HepG2 (cell line): ENCODE measurements around the gene KDM5B. TPM values are rescaled to one million over a fixed set of nuclear protein-coding genes. Genes with fewer than 3 reads are reported as not detected.

ENCODE experiments used
- CREB3 ChIP-seq: sonication (generic); formaldehyde crosslinking; IDR thresholded peaks from 2 replicates; pipeline ENCODE4 v1.5.0; 2020; ENCODE audit warnings: missing genetic modification reagents
- FOXM1 ChIP-seq: sonication (generic); formaldehyde crosslinking; IDR thresholded peaks from 2 replicates; pipeline ENCODE4 v1.5.0; 2020; ENCODE audit warnings: missing genetic modification reagents
- JUN ChIP-seq: sonication (generic); formaldehyde crosslinking; IDR thresholded peaks from 2 replicates; pipeline ENCODE4 v1.4.0; 2020; ENCODE audit warnings: mild to moderate bottlenecking, missing genetic modification reagents
- KDM3A ChIP-seq: IDR thresholded peaks from 2 replicates; pipeline ENCODE4 v1.6.1; 2018; ENCODE audit warnings: low read depth, missing compliant biosample characterization
- KLF11 ChIP-seq: IDR thresholded peaks from 2 replicates; pipeline ENCODE4 v1.6.1; 2016; ENCODE audit warnings: missing compliant biosample characterization
- KMT2A ChIP-seq: sonication (generic); formaldehyde crosslinking; IDR thresholded peaks from 2 replicates; pipeline ENCODE4 v1.4.0; 2020; ENCODE audit warnings: missing genetic modification reagents
- MEIS1 ChIP-seq: sonication (generic); formaldehyde crosslinking; IDR thresholded peaks from 2 replicates; pipeline ENCODE4 v1.9.0; 2021; ENCODE audit warnings: mild to moderate bottlenecking, missing genetic modification reagents, moderate library complexity, borderline replicate concordance
- NCOA5 ChIP-seq: sonication (generic); formaldehyde crosslinking; IDR thresholded peaks from 2 replicates; pipeline ENCODE4 v1.4.0; 2020; ENCODE audit warnings: missing genetic modification reagents
- NFIC ChIP-seq: IDR thresholded peaks from 2 replicates; pipeline ENCODE4 v1.6.1; 2012; ENCODE audit warnings: mild to moderate bottlenecking, low read length, inconsistent platforms
- NPAS2 ChIP-seq: sonication (generic); formaldehyde crosslinking; IDR thresholded peaks from 2 replicates; pipeline ENCODE4 v1.8.0; 2022; ENCODE audit warnings: mild to moderate bottlenecking, missing genetic modification reagents, borderline replicate concordance
- PATZ1 ChIP-seq: sonication (generic); formaldehyde crosslinking; IDR thresholded peaks from 2 replicates; pipeline ENCODE4 v1.4.0; 2020; ENCODE audit warnings: missing genetic modification reagents
- RELA ChIP-seq: sonication (generic); formaldehyde crosslinking; IDR thresholded peaks from 2 replicates; pipeline ENCODE4 v1.4.0; 2020; ENCODE audit warnings: missing genetic modification reagents
- RXRB ChIP-seq: IDR thresholded peaks from 2 replicates; pipeline ENCODE4 v1.6.1; 2016; ENCODE audit warnings: borderline replicate concordance, missing genetic modification reagents, missing compliant biosample characterization
- TBX2 ChIP-seq: sonication (generic); formaldehyde crosslinking; IDR thresholded peaks from 2 replicates; pipeline ENCODE4 v1.5.0; 2020; ENCODE audit warnings: missing genetic modification reagents, mild to moderate bottlenecking, borderline replicate concordance
- ZNF276 ChIP-seq: sonication (generic); formaldehyde crosslinking; IDR thresholded peaks from 2 replicates; pipeline ENCODE4 v1.4.0; 2020; ENCODE audit warnings: mild to moderate bottlenecking, low read depth, missing genetic modification reagents
- ZNF34 ChIP-seq: sonication (generic); formaldehyde crosslinking; IDR thresholded peaks from 2 replicates; pipeline ENCODE4 v1.4.0; 2020; ENCODE audit warnings: mild to moderate bottlenecking, missing genetic modification reagents, borderline replicate concordance
- ZNF609 ChIP-seq: sonication (generic); formaldehyde crosslinking; IDR thresholded peaks from 2 replicates; pipeline ENCODE4 v1.4.0; 2020; ENCODE audit warnings: mild to moderate bottlenecking, missing genetic modification reagents, borderline replicate concordance
- ZNF772 ChIP-seq: sonication (generic); formaldehyde crosslinking; IDR thresholded peaks from 2 replicates; pipeline ENCODE4 v1.5.0; 2020; ENCODE audit warnings: mild to moderate bottlenecking, missing genetic modification reagents
- ZNF788 ChIP-seq: sonication (generic); formaldehyde crosslinking; IDR thresholded peaks from 2 replicates; pipeline ENCODE4 v1.5.0; 2020; ENCODE audit warnings: mild to moderate bottlenecking, missing genetic modification reagents, borderline replicate concordance
- ZNF841 ChIP-seq: sonication (generic); formaldehyde crosslinking; IDR thresholded peaks from 2 replicates; pipeline ENCODE4 v1.8.1; 2023; ENCODE audit warnings: missing genetic modification reagents, borderline replicate concordance
- polyA plus RNA-seq, 8 experiments: library from polyadenylated mRNA; depleted of rRNA in 3 of 8; stranded (reverse) in 7 of 8; unstranded in 1 of 8; fragments of >200 nt; fragmentation: Illumina TruSeq in 4 of 8; extraction: Trizol in 4 of 8; gene quantifications; 2 replicates each; pipeline versions ENCODE4 v1.2.1 to v1.2.3, GENCODE V29; 2011 to 2016; ENCODE audit warnings: low read depth in 4 of 8, missing spikeins in 1 of 8, mixed read lengths in 1 of 8; ENCODE audit not compliant: insufficient read depth in 1 of 8
- total RNA-seq, 5 experiments: library from RNA; depleted of rRNA; stranded (reverse); fragments of >200 nt; fragmentation: Illumina TruSeq; extraction: Trizol; gene quantifications; 2 replicates each; pipeline ENCODE4 v1.2.3, GENCODE V29; 2016; ENCODE audit warnings: low read depth in 1 of 5

Gene KDM5B
- total and polyA plus RNA-seq, 2 of the 13 experiments (the other 11 are each of a cell fraction or from before 2014, with no cell fraction given) = 34.2 to 35.4 TPM

GRCh38 chr1:202811296-202812175 lies 3.3 kb upstream of the KDM5B start (continued):
- no peak for TF ChIP-seq ZNF609 (CRISPR knock-in tag)
- no peak for TF ChIP-seq NPAS2
- TF ChIP-seq ZNF34 (CRISPR knock-in tag) = no peak
- TF ChIP-seq KDM3A (CRISPR knock-in tag) = 0 out of 2 replicates have a peak, but pooled peaks have one; percentile 8
- TF ChIP-seq FOXM1 = no peak
- 0 out of 2 replicates have a peak, but pooled peaks have one; percentile 1 for TF ChIP-seq TBX2 (CRISPR knock-in tag)
- no peak for TF ChIP-seq PATZ1
- TF ChIP-seq RXRB (CRISPR knock-in tag) = no peak; the same call in 1 of the 2 replicates
- TF ChIP-seq RELA (CRISPR knock-in tag) = no peak
- 0 out of 2 replicates have a peak, but pooled peaks have one; percentile 42 for TF ChIP-seq KLF11 (CRISPR knock-in tag)
- no peak for TF ChIP-seq NFIC
- no peak for TF ChIP-seq ZNF772 (CRISPR knock-in tag)
- no peak for TF ChIP-seq KMT2A
- TF ChIP-seq CREB3 (CRISPR knock-in tag) = no peak
- peak; percentile 69; the same call in 1 of the 2 replicates for TF ChIP-seq ZNF788
- no peak for TF ChIP-seq ZNF276 (CRISPR knock-in tag)
- no peak for TF ChIP-seq JUN (CRISPR knock-in tag)
- TF ChIP-seq NCOA5 (CRISPR knock-in tag) = no peak
- peak; percentile 48; the same call in 1 of the 2 replicates for TF ChIP-seq MEIS1 (CRISPR knock-in tag)
- TF ChIP-seq ZNF841 (CRISPR knock-in tag) = no peak
